Stimulated activated CD8-positive, alpha-beta memory T cell treated with anti-CD3 and anti-CD28 coated beads, Interleukin-12 subunit alpha, Interleukin-12 subunit beta, amount 100 ng/mL, for 4 hours (primary cell): Measurements from ENCODE around the gene AK2.
"Not testable (repeated sequence)": the region's sequence is repeated elsewhere in the genome, so short reads cannot be mapped to it uniquely, and the experiment has no call there.

Source experiments
- DNase-seq: peaks from one replicate; pipeline ENCODE4 v3.0.0-alpha.2; 2020; ENCODE audit warnings: low read depth

Gene AK2

GRCh38 chr1:33036526-33037503, at the start of gene AK2:
AK2 (minus strand) TSS chr1:33036883; CDS start chr1:33036828, 55 bp downstream.
- peak; percentile 79 for DNase-seq

GRCh38 chr1:33086384-33086850, 49.7 kb upstream of the AK2 start:
- DNase-seq = no peak

DNA sequence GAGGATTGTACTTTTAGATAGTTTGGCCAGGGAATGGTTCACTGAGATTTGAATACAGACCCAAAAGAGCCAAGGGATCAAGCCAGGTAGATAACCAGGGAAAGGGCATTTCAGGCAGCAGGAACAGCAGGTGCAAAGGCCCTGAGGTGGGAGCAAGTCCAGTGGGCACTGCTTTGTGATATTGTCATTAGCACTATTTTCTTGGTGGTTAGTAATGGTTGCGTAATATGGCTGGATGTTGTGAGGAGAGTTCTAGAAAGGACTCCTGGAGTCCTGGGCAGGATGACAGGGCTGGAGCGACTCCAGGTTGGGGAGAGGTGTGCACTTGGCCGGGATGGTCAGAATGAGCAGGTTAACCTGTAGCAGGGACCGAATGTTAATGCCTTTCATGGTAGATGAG, 48.6 kb upstream of the AK2 start:
- no peak for DNase-seq

DNA sequence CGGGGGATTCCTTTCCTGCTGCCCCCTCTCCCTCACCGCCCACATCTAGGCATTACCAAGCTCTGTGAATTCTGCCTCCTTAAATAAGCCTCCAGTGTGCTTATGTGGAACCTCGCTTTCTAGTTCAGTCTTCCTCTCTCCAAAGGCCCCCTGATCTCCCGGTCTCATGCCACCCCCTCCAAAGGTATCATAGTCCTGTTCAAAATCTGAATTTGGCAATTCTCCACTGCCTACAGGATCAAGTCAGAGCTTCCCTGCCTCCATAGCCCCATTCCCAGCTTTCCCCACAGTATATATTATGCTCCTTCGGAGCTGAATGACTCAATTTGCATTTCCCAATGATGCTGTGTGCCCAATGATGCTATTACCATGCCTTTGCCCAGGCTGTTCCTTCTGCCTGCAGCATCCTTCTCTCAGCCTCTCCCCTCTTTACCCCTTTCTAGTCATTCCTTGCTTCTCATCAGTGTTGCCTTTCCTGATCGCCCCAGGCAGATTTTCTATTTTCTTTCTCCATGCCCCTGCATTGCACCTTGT, 46.0 kb upstream of the AK2 start:
- DNase-seq = no peak

GRCh38 chr1:33081554-33082305, 45.0 kb upstream of the AK2 start:
- DNase-seq = no peak

- peak; percentile 92 for DNase-seq
Measured at GRCh38 chr1:33080885-33081553, 44.3 kb upstream of the AK2 start, which contains the start of gene AZIN2. AZIN2 (plus strand) TSS chr1:33081153; CDS start chr1:33082250, 1,097 bp downstream.

GRCh38 chr1:33080373-33080772, 43.7 kb upstream of the AK2 start:
- DNase-seq = no peak

- DNase-seq = no peak
Measured at GRCh38 chr1:33078030-33078591, 41.4 kb upstream of the AK2 start.

GRCh38 chr1:33074193-33074945, 37.7 kb upstream of the AK2 start:
- DNase-seq = no peak

- no peak for DNase-seq
Measured at GRCh38 chr1:33072707-33073106, 36.0 kb upstream of the AK2 start.

DNA sequence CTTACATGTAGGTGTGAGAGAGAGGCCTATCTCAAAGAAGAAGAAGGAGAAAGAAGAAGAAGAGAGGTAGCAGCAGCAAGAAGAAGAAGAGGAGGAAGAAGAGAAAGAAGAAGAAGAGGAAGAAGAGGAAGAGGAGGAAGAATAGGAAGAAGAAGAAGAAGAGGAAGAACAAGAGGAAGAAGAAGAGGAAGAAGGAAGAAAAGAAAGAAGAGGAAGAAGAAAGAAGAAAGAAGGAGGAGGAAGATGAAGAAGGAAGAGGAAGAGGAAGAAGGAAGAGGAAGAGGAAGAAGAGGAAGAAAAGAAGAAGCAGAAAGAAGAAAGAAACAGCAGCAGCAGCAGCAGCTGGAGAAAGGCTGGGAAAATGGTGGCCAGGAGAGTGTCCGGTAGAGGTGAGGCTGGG, 33.9 kb upstream of the AK2 start:
- no peak for DNase-seq

DNA sequence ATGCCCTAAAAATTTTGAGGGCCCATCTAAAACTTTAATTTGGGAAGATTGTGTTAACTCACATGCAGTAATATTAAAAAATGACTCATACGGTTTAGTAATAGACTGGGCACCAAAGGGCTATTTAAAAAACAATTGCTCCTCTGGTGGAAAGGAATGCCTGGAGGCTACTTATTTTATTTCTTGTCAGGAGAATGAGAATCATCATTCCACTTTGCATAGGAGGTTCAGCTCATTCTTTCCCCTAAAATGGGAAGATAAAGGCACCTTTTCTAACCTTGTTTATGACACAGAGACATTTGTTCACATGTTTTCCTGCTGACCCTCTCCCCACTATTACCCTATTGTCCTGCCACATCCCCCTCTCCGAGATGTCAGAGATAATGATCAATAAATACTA, 31.4 kb upstream of the AK2 start:
- DNase-seq = not testable (repeated sequence)

- DNase-seq = not testable (repeated sequence)
Measured at GRCh38 chr1:33066477-33066876, 29.8 kb upstream of the AK2 start.

DNA sequence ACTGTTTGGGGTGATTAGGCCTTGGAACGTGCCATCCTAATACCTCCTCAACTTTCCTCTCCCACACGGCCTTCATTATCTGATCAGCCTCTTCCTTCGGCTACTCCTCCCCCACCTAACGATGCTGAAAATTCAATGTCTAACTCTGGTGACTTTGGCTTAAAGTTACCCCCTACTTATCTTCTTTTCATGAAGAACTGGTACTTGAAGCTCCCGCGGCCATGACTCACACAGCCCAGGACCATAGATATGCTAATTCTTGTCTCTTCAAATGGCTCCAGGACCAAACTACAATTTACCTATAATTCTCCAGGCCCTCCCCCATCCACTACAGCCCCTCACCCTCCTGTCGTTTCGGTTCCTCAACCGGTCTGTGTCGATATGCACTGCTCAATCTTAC, 28.6 kb upstream of the AK2 start:
- DNase-seq = no peak

DNA sequence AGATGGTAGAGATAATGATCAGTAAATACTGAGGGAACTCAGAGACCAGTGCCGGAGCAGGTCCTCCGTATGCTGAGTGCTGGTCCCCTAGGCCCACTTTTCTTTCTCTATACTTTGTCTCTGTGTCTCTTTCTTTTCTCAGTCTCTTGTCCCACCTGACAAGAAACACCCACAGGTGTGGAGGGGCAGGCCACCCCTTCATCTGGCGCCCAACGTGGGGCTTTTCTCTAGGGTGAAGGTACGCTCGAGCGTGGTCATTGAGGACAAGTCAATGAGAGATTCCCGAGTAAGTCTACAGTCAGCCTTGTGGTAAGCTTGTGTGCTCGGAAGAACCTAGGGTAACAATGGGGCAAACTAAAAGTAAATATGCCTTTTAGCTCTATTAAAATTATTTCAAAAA, 27.6 kb upstream of the AK2 start:
- not testable (repeated sequence) for DNase-seq

DNA sequence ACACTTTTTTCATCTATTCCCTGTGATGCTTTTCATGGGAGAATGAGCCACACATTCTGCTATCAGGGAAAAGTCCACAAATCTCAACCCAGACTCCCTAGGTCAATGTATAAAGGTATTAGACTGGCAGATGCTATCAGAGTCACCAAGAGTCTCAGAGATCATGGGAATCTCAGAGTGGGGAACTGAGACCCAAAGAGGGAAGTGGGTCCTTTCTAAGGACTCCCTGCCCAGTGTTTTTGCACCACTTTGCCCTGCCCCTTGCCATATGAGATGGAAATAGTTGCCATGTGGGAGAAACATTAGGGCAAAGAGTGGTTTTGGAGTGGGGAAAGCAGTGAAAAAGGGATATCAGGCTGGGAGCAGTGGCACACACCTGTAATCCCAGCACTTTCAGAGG, 25.2 kb upstream of the AK2 start:
- no peak for DNase-seq

DNA sequence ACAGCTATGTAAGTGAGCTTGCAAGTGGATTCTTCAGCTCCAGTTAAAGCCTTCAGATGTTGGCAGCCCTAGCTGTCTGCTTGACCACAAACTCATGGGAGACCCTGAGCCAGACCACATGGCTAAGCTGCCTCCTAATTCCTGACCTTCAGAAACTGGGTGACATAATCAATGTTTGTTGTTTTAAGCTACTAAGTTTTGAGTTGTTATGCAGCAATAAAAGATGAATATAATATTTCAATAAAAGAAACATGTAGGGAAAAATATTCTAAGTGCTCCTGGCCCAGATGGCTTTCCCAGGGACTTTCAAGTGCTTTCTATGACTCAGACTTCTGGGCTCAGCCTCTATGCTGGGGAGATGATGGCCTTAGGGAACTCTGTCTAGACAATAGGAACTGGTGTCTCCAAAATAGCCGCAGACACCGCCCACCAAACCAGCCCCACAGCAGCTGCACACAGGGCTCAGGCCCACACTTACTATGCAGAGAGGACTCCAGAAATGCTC, 23.9 kb upstream of the AK2 start:
- DNase-seq = no peak

DNA sequence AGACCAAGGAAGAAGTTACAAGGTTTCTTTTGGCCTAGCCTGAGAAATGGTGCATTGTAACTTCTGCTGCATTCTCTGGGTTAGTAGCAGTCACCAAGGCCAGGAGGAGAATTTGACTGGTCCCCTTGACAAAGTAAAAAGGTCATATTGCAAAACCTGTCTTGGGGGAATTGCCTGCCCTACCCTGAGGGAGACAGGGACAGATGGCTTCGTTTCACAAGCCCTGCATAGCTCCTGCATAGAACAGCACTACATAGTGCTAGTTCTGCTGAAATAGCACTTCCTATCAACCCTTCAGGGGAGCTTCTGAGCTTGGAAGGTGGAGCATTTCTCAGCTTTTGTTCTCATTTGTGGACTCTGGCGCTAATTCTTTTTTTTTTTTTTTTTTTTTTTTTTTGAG, 20.4 kb upstream of the AK2 start:
- no peak for DNase-seq

GRCh38 chr1:33056426-33056825, 19.7 kb upstream of the AK2 start:
- DNase-seq = no peak

GRCh38 chr1:33055210-33056008, 18.7 kb upstream of the AK2 start:
- no peak for DNase-seq
